Epithelial cell of esophagus (primary cell): ENCODE measurements around the gene SLC4A5.
"Not testable (repeated sequence)": the region's sequence is repeated elsewhere in the genome, so short reads cannot be mapped to it uniquely, and the experiment has no call there.

Experiments used
- DNase-seq: peaks from one replicate; pipeline ENCODE4 v3.0.0; 2010; ENCODE audit warnings: low read depth
- H3K4me3 ChIP-seq: 2 replicates; pipeline ENCODE4 v1.5.1; 2011; ENCODE audit warnings: mild to moderate bottlenecking, low read length, control low read depth
- TF ChIP-seq, protein P1 (sequence below): IDR thresholded peaks from 2 replicates; pipeline ENCODE4 v1.5.1; 2011; ENCODE audit warnings: low read depth, mild to moderate bottlenecking, low read length, control low read depth, inconsistent platforms; ENCODE audit not compliant: insufficient read depth; ENCODE audit errors: missing control alignments

Gene SLC4A5

GRCh38 chr2:74233648-74234047 is 109.6 kb downstream of the SLC4A5 start:
- no peak for DNase-seq
- H3K4me3 ChIP-seq = no peak overlapping the region
- TF ChIP-seq, protein P1, sequence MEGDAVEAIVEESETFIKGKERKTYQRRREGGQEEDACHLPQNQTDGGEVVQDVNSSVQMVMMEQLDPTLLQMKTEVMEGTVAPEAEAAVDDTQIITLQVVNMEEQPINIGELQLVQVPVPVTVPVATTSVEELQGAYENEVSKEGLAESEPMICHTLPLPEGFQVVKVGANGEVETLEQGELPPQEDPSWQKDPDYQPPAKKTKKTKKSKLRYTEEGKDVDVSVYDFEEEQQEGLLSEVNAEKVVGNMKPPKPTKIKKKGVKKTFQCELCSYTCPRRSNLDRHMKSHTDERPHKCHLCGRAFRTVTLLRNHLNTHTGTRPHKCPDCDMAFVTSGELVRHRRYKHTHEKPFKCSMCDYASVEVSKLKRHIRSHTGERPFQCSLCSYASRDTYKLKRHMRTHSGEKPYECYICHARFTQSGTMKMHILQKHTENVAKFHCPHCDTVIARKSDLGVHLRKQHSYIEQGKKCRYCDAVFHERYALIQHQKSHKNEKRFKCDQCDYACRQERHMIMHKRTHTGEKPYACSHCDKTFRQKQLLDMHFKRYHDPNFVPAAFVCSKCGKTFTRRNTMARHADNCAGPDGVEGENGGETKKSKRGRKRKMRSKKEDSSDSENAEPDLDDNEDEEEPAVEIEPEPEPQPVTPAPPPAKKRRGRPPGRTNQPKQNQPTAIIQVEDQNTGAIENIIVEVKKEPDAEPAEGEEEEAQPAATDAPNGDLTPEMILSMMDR = no peak

- H3K4me3 ChIP-seq = no peak overlapping the region
- TF ChIP-seq, protein P1 = no peak
- no peak for DNase-seq
Observed at GRCh38 chr2:74232426-74232825, 110.8 kb downstream of the SLC4A5 start.

DNA sequence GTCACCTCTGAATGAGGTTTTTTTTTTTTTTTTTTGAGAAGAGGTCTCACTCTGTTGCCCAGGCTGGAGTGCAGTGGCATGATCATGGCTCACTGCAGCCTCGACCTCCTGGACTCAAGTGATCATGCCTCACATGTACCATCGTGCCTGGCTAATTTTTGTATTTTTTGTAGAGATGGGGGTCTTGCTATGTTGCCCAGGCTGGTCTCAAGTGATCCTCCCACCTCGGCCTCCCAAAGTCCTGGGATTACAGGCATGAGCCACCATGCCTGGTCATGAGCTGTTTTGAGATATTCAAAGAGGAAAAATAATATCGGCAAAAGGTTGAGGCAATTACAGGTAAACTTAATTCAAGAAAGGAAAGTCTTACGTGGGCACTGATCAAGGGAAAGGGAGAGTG is 113.4 kb downstream of the SLC4A5 start:
- not testable (repeated sequence) for DNase-seq, H3K4me3 ChIP-seq

- no peak for DNase-seq
- H3K4me3 ChIP-seq = no peak overlapping the region
- TF ChIP-seq, protein P1 = no peak
Observed at GRCh38 chr2:74228772-74229171, 114.4 kb downstream of the SLC4A5 start.

DNA sequence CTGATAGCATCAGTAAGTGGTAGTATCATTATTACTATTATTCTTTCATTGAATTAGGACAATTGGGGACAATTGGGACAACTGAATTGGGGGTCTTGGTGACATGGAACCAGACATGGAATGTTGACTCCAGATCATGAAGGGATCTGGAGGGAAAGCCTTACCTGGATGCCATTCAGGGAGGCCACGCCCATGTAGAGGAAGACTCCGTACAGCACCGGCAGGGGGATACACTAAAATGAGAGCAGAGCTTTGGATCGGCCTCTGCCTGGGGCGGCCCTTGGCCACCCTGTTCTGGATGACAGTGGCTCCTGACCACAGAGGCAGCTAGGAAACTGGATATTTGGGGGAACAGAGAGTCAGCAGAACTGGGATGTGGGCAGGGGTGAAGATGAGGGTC is 115.6 kb downstream of the SLC4A5 start:
- no peak overlapping the region for H3K4me3 ChIP-seq
- no peak for DNase-seq
- TF ChIP-seq, protein P1 = no peak

DNA sequence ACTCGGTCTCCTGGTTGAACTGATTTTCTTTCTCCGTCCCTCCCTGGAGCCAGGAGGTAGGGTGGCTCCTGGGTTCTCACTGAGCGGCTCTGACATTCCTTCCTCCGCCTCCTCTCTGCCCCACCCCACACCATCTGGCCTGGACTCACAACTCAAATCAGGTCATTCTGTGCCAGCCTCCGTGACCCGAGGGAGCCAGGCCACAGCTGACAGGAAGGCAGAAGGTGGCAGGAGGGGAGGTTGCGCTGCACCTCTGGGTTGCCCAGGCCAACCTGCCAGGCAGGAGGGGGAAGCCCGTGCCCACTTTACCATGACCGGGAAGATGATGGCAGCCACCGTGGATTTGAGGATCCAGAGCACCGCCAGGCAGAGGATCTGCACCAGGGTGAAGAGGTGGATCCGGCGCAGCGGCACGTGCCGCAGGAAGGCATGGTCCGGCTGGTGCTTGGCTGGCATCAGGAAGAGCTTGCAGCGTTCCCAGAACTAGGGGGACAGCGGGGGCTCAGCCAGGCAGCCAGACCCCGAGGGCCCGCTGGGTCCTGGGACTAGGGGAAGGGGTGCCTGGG is 116.5 kb downstream of the SLC4A5 start:
- TF ChIP-seq, protein P1 = no peak
- peak; percentile 9 for DNase-seq

DNA sequence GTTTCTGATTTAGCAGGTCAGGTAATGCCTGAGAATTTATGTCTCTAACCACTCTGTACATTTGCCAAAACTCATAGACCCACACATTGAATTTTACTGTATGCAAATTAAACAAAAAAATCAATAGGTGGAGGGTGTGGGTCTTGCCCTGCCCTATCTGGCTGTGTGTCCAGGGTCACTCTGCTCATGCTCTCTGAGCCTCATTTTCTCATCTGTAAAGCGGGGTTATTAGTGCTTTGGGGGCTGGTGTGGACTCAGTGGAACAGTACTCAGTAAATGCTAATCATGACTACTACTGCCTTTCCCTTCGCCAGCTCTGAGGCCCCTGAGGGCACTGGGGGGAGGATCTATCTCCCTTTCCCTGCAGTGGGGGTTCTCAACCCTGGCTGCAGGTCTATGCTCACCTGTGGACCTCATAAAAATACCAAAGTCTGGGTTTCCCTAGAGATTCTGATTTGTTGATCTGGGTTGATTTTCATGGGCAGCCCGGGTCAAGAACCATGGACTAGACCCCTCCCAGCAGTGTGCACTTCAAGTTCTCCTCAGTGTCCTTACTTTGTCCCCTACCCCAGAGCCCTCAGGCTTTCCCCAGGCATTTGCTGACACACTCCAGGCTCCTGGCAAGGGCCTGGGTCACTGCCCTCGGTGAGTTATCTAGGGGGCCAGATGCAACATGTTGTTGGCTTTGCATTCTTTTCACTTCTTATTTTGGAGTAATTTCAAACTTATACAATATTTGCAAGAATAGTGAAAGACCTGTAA is 117.3 kb downstream of the SLC4A5 start:
- no peak overlapping the region for H3K4me3 ChIP-seq
- TF ChIP-seq, protein P1 = no peak
- peak; percentile 12 for DNase-seq

More for the DNA sequence above, 116.5 kb downstream of the SLC4A5 start:
- no peak overlapping the region for H3K4me3 ChIP-seq
